Measurements from ENCODE around the gene FAHD2A. TPM values are rescaled to one million over a fixed set of nuclear protein-coding genes. Genes with fewer than 3 reads are reported as not detected.

FAHD2A gene
- total RNA-seq, 1 experiment from 2014 or later: 25.4 TPM

DNA sequence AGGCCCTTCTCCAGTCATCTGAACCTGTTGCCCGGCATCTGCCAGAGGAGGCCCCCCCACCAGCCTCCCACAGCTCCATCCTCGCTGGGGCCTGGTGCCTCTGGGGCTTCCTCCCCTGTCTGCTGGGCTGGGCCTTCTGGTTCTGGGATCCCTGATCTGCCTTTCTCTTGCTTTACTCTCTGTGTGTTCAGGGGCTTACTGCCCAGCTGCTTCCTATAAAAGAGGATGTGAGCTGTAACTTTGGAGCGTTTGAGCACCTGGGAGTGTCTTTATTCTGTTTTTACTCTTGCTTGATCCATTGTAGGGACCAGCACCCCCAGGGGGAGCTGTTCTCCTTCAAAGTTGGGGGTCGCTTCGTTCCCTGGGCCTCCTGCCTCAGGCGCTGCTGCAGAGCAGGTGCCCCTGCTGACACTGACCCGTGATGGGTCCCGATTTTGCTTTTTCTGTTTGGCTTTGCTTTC is 23.1 kb upstream of the FAHD2A start:
- H3K4me1 ChIP-seq (ENCODE audit: control insufficient read depth in 1 of 2, insufficient read depth in 2 of 2, low read length in 2 of 2): no peaks in the 10 kb centered on the region
- no peak overlapping the region for H3K4me3 ChIP-seq (replicated peaks in 1 of 2; ENCODE audit: low read depth in 1 of 2, low read length in 2 of 2)
- ChIA-PET CTCF (interaction anchor here (0.7 to 3.7 kb wide), 2 partner anchors 9 to 35 kb away, joined by 3 to 17 read pairs; no protein-coding TSS in a partner anchor), POLR2A (no interaction called here), RAD21 (ENCODE audit: low non-redundant PET in 1 of 2, low total read pairs in 2 of 2, uncharacterized antibody in 2 of 2, unreplicated experiment in 2 of 2) (no interaction called here)
- no peaks in the 10 kb centered on the region for H4K20me1 ChIP-seq (ENCODE audit: insufficient read depth)
- TF ChIP-seq EGR1 (IDR thresholded peaks at IDR 0.05; ENCODE audit: low read depth) (no peak), SIN3A (IDR thresholded peaks at IDR 0.05; ENCODE audit: low read depth) (no peak), RAD21 (IDR thresholded peaks at IDR 0.05; ENCODE audit: low read depth) (no peak), SRF (IDR thresholded peaks at IDR 0.05; ENCODE audit: low read depth) (no peak), CEBPB (IDR thresholded peaks at IDR 0.05; ENCODE audit: low read depth) (no peak), JUND (IDR thresholded peaks at IDR 0.05) (no peak)
- TF ChIP-seq, protein P1, sequence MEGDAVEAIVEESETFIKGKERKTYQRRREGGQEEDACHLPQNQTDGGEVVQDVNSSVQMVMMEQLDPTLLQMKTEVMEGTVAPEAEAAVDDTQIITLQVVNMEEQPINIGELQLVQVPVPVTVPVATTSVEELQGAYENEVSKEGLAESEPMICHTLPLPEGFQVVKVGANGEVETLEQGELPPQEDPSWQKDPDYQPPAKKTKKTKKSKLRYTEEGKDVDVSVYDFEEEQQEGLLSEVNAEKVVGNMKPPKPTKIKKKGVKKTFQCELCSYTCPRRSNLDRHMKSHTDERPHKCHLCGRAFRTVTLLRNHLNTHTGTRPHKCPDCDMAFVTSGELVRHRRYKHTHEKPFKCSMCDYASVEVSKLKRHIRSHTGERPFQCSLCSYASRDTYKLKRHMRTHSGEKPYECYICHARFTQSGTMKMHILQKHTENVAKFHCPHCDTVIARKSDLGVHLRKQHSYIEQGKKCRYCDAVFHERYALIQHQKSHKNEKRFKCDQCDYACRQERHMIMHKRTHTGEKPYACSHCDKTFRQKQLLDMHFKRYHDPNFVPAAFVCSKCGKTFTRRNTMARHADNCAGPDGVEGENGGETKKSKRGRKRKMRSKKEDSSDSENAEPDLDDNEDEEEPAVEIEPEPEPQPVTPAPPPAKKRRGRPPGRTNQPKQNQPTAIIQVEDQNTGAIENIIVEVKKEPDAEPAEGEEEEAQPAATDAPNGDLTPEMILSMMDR (IDR thresholded peaks at IDR 0.05 in 2 of 3, conservative IDR thresholded peaks at IDR 0.05 in 1 of 3; ENCODE audit: borderline replicate concordance in 1 of 3, insufficient read depth in 1 of 3, low read depth in 2 of 3, low read length in 2 of 3): peak in 2 of 3 experiments; percentile 35 to 37; a peak in 4 of 6 replicates
- H3K36me3 ChIP-seq (ENCODE audit: control insufficient read depth in 1 of 2, insufficient read depth in 2 of 2, low read length in 2 of 2): no peaks in the 10 kb centered on the region
- H3K27ac ChIP-seq (ENCODE audit: low read depth, low read length): no peak overlapping the region
- H2AFZ ChIP-seq (ENCODE audit: low read depth, low read length, poor library complexity, severe bottlenecking): no peak overlapping the region
- no TSS peak for BruUV-seq (replicated peaks)
- no peaks in the 10 kb centered on the region for H3K9me3 ChIP-seq (ENCODE audit: control insufficient read depth in 1 of 2, insufficient read depth in 1 of 2, low read depth in 1 of 2, low read length in 2 of 2)
- intact Hi-C loops (cut with micrococcal nuclease): no loop called here
- H3K4me2 ChIP-seq (ENCODE audit: low read length): no peak overlapping the region
- H3K9ac ChIP-seq (ENCODE audit: low read length): no peak overlapping the region
- H3K27me3 ChIP-seq (ENCODE audit: insufficient read depth, low read length): no peaks in the 10 kb centered on the region
- ATAC-seq: peak; percentile 37; the same call in 1 of the 2 replicates
- H3K79me2 ChIP-seq (ENCODE audit: insufficient read depth, low read length): no peaks in the 10 kb centered on the region
- no peak for DNase-seq (ENCODE audit: low read depth, low spot score)
- no peaks in the 10 kb centered on the region for H3K9me2 ChIP-seq (ENCODE audit: insufficient read depth)

DNA sequence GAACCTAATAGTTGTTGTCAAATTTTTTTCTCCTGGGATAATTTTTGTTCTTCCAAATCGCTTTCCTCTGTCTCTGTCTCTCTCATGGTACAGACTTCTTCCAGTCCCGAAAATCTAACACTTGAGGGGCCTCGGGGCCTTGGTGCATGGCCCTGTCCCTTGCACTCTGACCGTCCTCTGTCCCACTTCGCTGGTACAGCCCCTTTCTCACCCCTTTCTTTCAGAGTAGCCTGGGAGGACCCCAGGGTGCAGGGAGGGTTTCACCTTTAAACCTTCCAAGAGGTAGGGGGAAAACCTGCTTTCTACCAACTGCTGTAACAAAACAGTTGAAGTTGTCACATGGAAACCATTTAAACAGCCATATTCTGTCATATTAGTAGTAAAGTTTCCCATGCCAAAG is 22.2 kb upstream of the FAHD2A start:
- Histone ChIP-seq H2AFZ (ENCODE audit: low read depth, low read length, poor library complexity, severe bottlenecking) (no peak overlapping the region), H3K4me2 (ENCODE audit: low read length) (no peak overlapping the region), H3K9ac (ENCODE audit: low read length) (no peak overlapping the region), H3K9me2 (ENCODE audit: insufficient read depth) (no peaks in the 10 kb centered on the region), H4K20me1 (ENCODE audit: insufficient read depth) (no peaks in the 10 kb centered on the region), H3K27me3 (ENCODE audit: insufficient read depth, low read length) (no peaks in the 10 kb centered on the region), H3K4me3 (replicated peaks in 1 of 2; ENCODE audit: low read depth in 1 of 2, low read length in 2 of 2) (no peak overlapping the region), H3K4me1 (ENCODE audit: control insufficient read depth in 1 of 2, insufficient read depth in 2 of 2, low read length in 2 of 2) (no peaks in the 10 kb centered on the region), H3K36me3 (ENCODE audit: control insufficient read depth in 1 of 2, insufficient read depth in 2 of 2, low read length in 2 of 2) (no peaks in the 10 kb centered on the region), H3K9me3 (ENCODE audit: control insufficient read depth in 1 of 2, insufficient read depth in 1 of 2, low read depth in 1 of 2, low read length in 2 of 2) (no peaks in the 10 kb centered on the region), H3K27ac (ENCODE audit: low read depth, low read length) (no peak overlapping the region), H3K79me2 (ENCODE audit: insufficient read depth, low read length) (no peaks in the 10 kb centered on the region)
- ChIA-PET CTCF (interaction anchor here (3.7 kb wide), 1 partner anchor 8 kb away, joined by 17 read pairs; no protein-coding TSS in a partner anchor), POLR2A (no interaction called here), RAD21 (ENCODE audit: low non-redundant PET in 1 of 2, low total read pairs in 2 of 2, uncharacterized antibody in 2 of 2, unreplicated experiment in 2 of 2) (no interaction called here)
- ATAC-seq (no peak), DNase-seq (ENCODE audit: low read depth, low spot score) (no peak)
- intact Hi-C loops (cut with micrococcal nuclease): no loop called here
- no TSS peak for BruUV-seq (replicated peaks)
- no peak for TF ChIP-seq SIN3A (IDR thresholded peaks at IDR 0.05; ENCODE audit: low read depth)
- TF ChIP-seq MAX (IDR thresholded peaks at IDR 0.05): no peak
- TF ChIP-seq EZH2 (IDR thresholded peaks at IDR 0.05): no peak

Measured in HCT116 (cell line).